ENCODE data around the gene SLIT2. TPM values are rescaled to one million over a fixed set of nuclear protein-coding genes. Genes with fewer than 3 reads are reported as not detected.

SLIT2 gene
- total RNA-seq, 1 donor from 2014 or later = 11.6 TPM

GRCh38 chr4:20264688-20265087 is 13.0 kb downstream of the SLIT2 start:
- no peak for DNase-seq (ENCODE audit: low spot score)

GRCh38 chr4:20265726-20266125 is 14.0 kb downstream of the SLIT2 start:
- no peak for DNase-seq (ENCODE audit: low spot score)

GRCh38 chr4:20266215-20267082 is 14.7 kb downstream of the SLIT2 start:
- DNase-seq (ENCODE audit: low spot score) = no peak

- DNase-seq (ENCODE audit: low spot score) = no peak
Measured at GRCh38 chr4:20268028-20268427, 16.3 kb downstream of the SLIT2 start.

GRCh38 chr4:20269320-20269719 is 17.6 kb downstream of the SLIT2 start:
- no peak for DNase-seq (ENCODE audit: low spot score)

GRCh38 chr4:20271950-20272349 is 20.2 kb downstream of the SLIT2 start:
- DNase-seq (ENCODE audit: low spot score) = no peak

GRCh38 chr4:20272411-20272872 is 20.7 kb downstream of the SLIT2 start:
- no peak for DNase-seq (ENCODE audit: low spot score)

- DNase-seq (ENCODE audit: low spot score) = no peak
Measured at GRCh38 chr4:20273793-20274192, 22.1 kb downstream of the SLIT2 start.

- no peak for DNase-seq (ENCODE audit: low spot score)
Measured at GRCh38 chr4:20276848-20277247, 25.1 kb downstream of the SLIT2 start.

- no peak for DNase-seq (ENCODE audit: low spot score)
Measured at GRCh38 chr4:20278195-20278594, 26.5 kb downstream of the SLIT2 start.

- DNase-seq (ENCODE audit: low spot score) = no peak
Measured at GRCh38 chr4:20279381-20279780, 27.7 kb downstream of the SLIT2 start.

- DNase-seq (ENCODE audit: low spot score) = no peak
Measured at GRCh38 chr4:20281453-20281852, 29.7 kb downstream of the SLIT2 start.

GRCh38 chr4:20283039-20283438 is 31.3 kb downstream of the SLIT2 start:
- DNase-seq (ENCODE audit: low spot score) = no peak

GRCh38 chr4:20284990-20285389 is 33.3 kb downstream of the SLIT2 start:
- no peak for DNase-seq (ENCODE audit: low spot score)

- no peak for DNase-seq (ENCODE audit: low spot score)
Measured at GRCh38 chr4:20287246-20287645, 35.5 kb downstream of the SLIT2 start.

GRCh38 chr4:20288047-20288650 is 36.4 kb downstream of the SLIT2 start:
- DNase-seq (ENCODE audit: low spot score) = no peak

- DNase-seq (ENCODE audit: low spot score) = no peak
Measured at GRCh38 chr4:20288846-20289512, 37.3 kb downstream of the SLIT2 start.

- no peak for DNase-seq (ENCODE audit: low spot score)
Measured at GRCh38 chr4:20289782-20290181, 38.1 kb downstream of the SLIT2 start.

GRCh38 chr4:20292739-20293138 is 41.0 kb downstream of the SLIT2 start:
- DNase-seq (ENCODE audit: low spot score) = no peak

GRCh38 chr4:20297261-20297660 is 45.6 kb downstream of the SLIT2 start:
- no peak for DNase-seq (ENCODE audit: low spot score)

- DNase-seq (ENCODE audit: low spot score) = no peak
Measured at GRCh38 chr4:20297783-20298182, 46.1 kb downstream of the SLIT2 start.

- no peak for DNase-seq (ENCODE audit: low spot score)
Measured at GRCh38 chr4:20298455-20298854, 46.8 kb downstream of the SLIT2 start.

Data from mesenteric fat pad (tissue), 1 donor.